WTC11 (cell line): Measurements from ENCODE around the gene TBC1D10B. TPM values are rescaled to one million over a fixed set of nuclear protein-coding genes. Genes with fewer than 3 reads are reported as not detected.

Experiments
- ATAC-seq: fragments of 200-7000 bp; cut with Tn5 transposase; 2 replicates; pipeline ENCODE4 v1.10.0; 2021; ENCODE audit warnings: mild to moderate bottlenecking, moderate library complexity
- CTCF ChIA-PET: fragments of 300-600 bp; sonication (Branson Sonifier 250); formaldehyde crosslinking; loops from one replicate; lab custom pipeline; 2021; ENCODE audit warnings: antibody characterized with exemption; lab: Charles Lee
- POLR2A ChIA-PET: fragments of 350-600 bp; sonication (Branson Sonifier 250); formaldehyde crosslinking; loops from one replicate; lab custom pipeline; 2021; ENCODE audit warnings: antibody characterized with exemption; lab: Charles Lee
- DNase-seq: peaks from one replicate; pipeline ENCODE4 v3.0.0; 2021; ENCODE audit warnings: low spot score
- H3K27ac Mint-ChIP-seq: 2 replicates; pipeline ENCODE4 v1.8.0; 2021; ENCODE audit warnings: mixed read lengths
- H3K27me3 Mint-ChIP-seq: 2 replicates; pipeline ENCODE4 v1.8.0; 2021; ENCODE audit warnings: low read depth, mild to moderate bottlenecking, moderate library complexity, mixed read lengths
- H3K36me3 Mint-ChIP-seq: 2 replicates; pipeline ENCODE4 v1.8.0; 2021; ENCODE audit warnings: mixed read lengths
- H3K4me1 Mint-ChIP-seq: 2 replicates; pipeline ENCODE4 v1.8.0; 2022; ENCODE audit warnings: mixed read lengths
- H3K4me3 Mint-ChIP-seq: 2 replicates; pipeline ENCODE4 v1.8.0; 2021; ENCODE audit warnings: mild to moderate bottlenecking, moderate library complexity, mixed read lengths
- H3K9me3 Mint-ChIP-seq: 2 replicates; pipeline ENCODE4 v1.8.0; 2021; ENCODE audit warnings: mixed read lengths
- AFF4 ChIP-seq: sonication (generic); formaldehyde crosslinking; IDR thresholded peaks from 2 replicates; pipeline ENCODE4 v1.8.1; 2023; ENCODE audit warnings: mild to moderate bottlenecking, missing genetic modification reagents, borderline replicate concordance
- AR ChIP-seq: fragments of 250-450 bp; sonication (Bioruptor Pico); IDR thresholded peaks from 2 replicates; pipeline ENCODE4 v1.9.0; 2021; ENCODE audit warnings: mild to moderate bottlenecking
- CDX4 ChIP-seq: fragments of 250-450 bp; sonication (Bioruptor Pico); IDR thresholded peaks from 2 replicates; pipeline ENCODE4 v1.9.0; 2021; ENCODE audit warnings: moderate library complexity, mild to moderate bottlenecking, inconsistent platforms, borderline replicate concordance
- CTCF ChIP-seq: fragments of 200-600 bp; IDR thresholded peaks from 2 replicates; pipeline ENCODE4 v1.8.0; 2022; ENCODE audit warnings: antibody characterized with exemption
- ELF4 ChIP-seq: sonication (generic); formaldehyde crosslinking; IDR thresholded peaks from 2 replicates; pipeline ENCODE4 v1.8.1; 2022; ENCODE audit warnings: low read depth, mild to moderate bottlenecking, moderate library complexity, missing genetic modification reagents
- GRHL2 ChIP-seq: fragments of 250-450 bp; sonication (Bioruptor Pico); IDR thresholded peaks from 2 replicates; pipeline ENCODE4 v1.8.0; 2022; ENCODE audit warnings: mild to moderate bottlenecking, moderate library complexity; ENCODE audit not compliant: insufficient replicate concordance, severe bottlenecking
- GTF2I ChIP-seq: fragments of 250-450 bp; sonication (Bioruptor Pico); conservative IDR thresholded peaks from 2 replicates; pipeline ENCODE4 v1.4.0; 2021; ENCODE audit warnings: mild to moderate bottlenecking
- JUN ChIP-seq: sonication (generic); formaldehyde crosslinking; IDR thresholded peaks from 2 replicates; pipeline ENCODE4 v1.8.0; 2023; ENCODE audit warnings: mild to moderate bottlenecking, missing genetic modification reagents
- KAT7 ChIP-seq: sonication (generic); formaldehyde crosslinking; IDR thresholded peaks from 2 replicates; pipeline ENCODE4 v1.8.1; 2023; ENCODE audit warnings: missing genetic modification reagents, mild to moderate bottlenecking, borderline replicate concordance
- MAX ChIP-seq: sonication (generic); formaldehyde crosslinking; IDR thresholded peaks from 2 replicates; pipeline ENCODE4 v1.8.0; 2022; ENCODE audit warnings: mild to moderate bottlenecking, missing genetic modification reagents
- MYBL2 ChIP-seq: sonication (generic); formaldehyde crosslinking; IDR thresholded peaks from 2 replicates; pipeline ENCODE4 v1.8.1; 2023; ENCODE audit warnings: mild to moderate bottlenecking, moderate library complexity, missing genetic modification reagents
- NFE2L1 ChIP-seq: sonication (generic); formaldehyde crosslinking; IDR thresholded peaks from 2 replicates; pipeline ENCODE4 v1.8.1; 2023; ENCODE audit warnings: missing genetic modification reagents
- NFYB ChIP-seq: sonication (generic); formaldehyde crosslinking; conservative IDR thresholded peaks from 2 replicates; pipeline ENCODE4 v1.8.0; 2022; ENCODE audit warnings: low read depth, missing genetic modification reagents
- NR3C1 ChIP-seq: sonication (generic); formaldehyde crosslinking; conservative IDR thresholded peaks from 2 replicates; pipeline ENCODE4 v1.8.1; 2023; ENCODE audit warnings: low read depth, mild to moderate bottlenecking, missing genetic modification reagents
- OVOL2 ChIP-seq: fragments of 250-450 bp; sonication (Bioruptor Pico); IDR thresholded peaks from 2 replicates; pipeline ENCODE4 v1.9.0; 2021; ENCODE audit warnings: mild to moderate bottlenecking, borderline replicate concordance
- RORB ChIP-seq: fragments of 250-450 bp; sonication (Bioruptor Pico); IDR thresholded peaks from 2 replicates; pipeline ENCODE4 v1.9.0; 2021; ENCODE audit warnings: mild to moderate bottlenecking
- ZBTB21 ChIP-seq: sonication (generic); formaldehyde crosslinking; IDR thresholded peaks from 2 replicates; pipeline ENCODE4 v1.8.1; 2023; ENCODE audit warnings: mild to moderate bottlenecking, missing genetic modification reagents, borderline replicate concordance
- ZBTB43 ChIP-seq: sonication (generic); formaldehyde crosslinking; IDR thresholded peaks from 2 replicates; pipeline ENCODE4 v1.8.1; 2023; ENCODE audit warnings: mild to moderate bottlenecking, missing genetic modification reagents
- ZNF423 ChIP-seq: fragments of 250-450 bp; sonication (Bioruptor Pico); IDR thresholded peaks from 2 replicates; pipeline ENCODE4 v2.1.2; 2022; ENCODE audit warnings: mild to moderate bottlenecking, moderate library complexity
- ZNF671 ChIP-seq: fragments of 250-450 bp; sonication (Bioruptor Pico); IDR thresholded peaks from 2 replicates; pipeline ENCODE4 v1.8.0; 2021; ENCODE audit warnings: mild to moderate bottlenecking
- total RNA-seq: library from RNA; stranded (reverse); gene quantifications from 3 replicates; pipeline ENCODE4 v1.2.3, GENCODE V29; 2021

Gene TBC1D10B
- total RNA-seq, 1 experiment from 2014 or later, result 40.5 TPM

GRCh38 chr16:30377812-30378235, 7.5 kb upstream of the TBC1D10B start (continued):
- TF ChIP-seq ZBTB43 (no peak), MYBL2 (CRISPR knock-in tag) (no peak), OVOL2 (CRISPR knock-in tag) (no peak)

GRCh38 chr16:30377050-30377811, 6.9 kb upstream of the TBC1D10B start:
- H3K4me1 Mint-ChIP-seq, result peaks cover 14% of the 10 kb centered on the region
- CTCF ChIA-PET, result interaction anchor here (0.6 to 1.8 kb wide), 3 partner anchors 32 to 233 kb away, joined by 3 to 6 read pairs (median 4); partner anchors contain the start of gene DCTPP1
- ATAC-seq, result no peak
- POLR2A ChIA-PET, result interaction anchor here (0.6 to 2.3 kb wide), 4 partner anchors 18 to 346 kb away, joined by 3 to 9 read pairs (median 4); partner anchors contain the start of genes TLCD3B and ZNF48
- peak overlapping the region; percentile 100 for H3K27ac Mint-ChIP-seq
- H3K9me3 Mint-ChIP-seq, result no peaks in the 10 kb centered on the region
- H3K4me3 Mint-ChIP-seq, result peak overlapping the region; percentile 96
- TF ChIP-seq GTF2I (CRISPR knock-in tag) (no peak), AR (no peak), ZBTB21 (CRISPR knock-in tag) (no peak), NR3C1 (CRISPR knock-in tag) (no peak), JUN (no peak), NFE2L1 (no peak), CTCF (no peak), CDX4 (CRISPR knock-in tag) (no peak), NFYB (CRISPR knock-in tag) (no peak), ELF4 (CRISPR knock-in tag) (no peak), MAX (no peak; the same call in 1 of the 2 replicates), ZNF423 (CRISPR knock-in tag) (no peak)
- peaks cover 3% of the 10 kb centered on the region; the same call in 1 of the 2 replicates for H3K27me3 Mint-ChIP-seq
- H3K36me3 Mint-ChIP-seq, result 0 out of 2 replicates have a peak, but pooled peaks cover 2% of the 10 kb centered on the region
- DNase-seq, result no peak

- no peak for DNase-seq
- Mint-ChIP-seq H3K4me3 (0 out of 2 replicates have a peak overlapping the region, but pooled peaks have one; percentile 96), H3K27ac (no peak overlapping the region), H3K36me3 (0 out of 2 replicates have a peak, but pooled peaks cover 2% of the 10 kb centered on the region), H3K9me3 (no peaks in the 10 kb centered on the region), H3K27me3 (peaks cover 3% of the 10 kb centered on the region; the same call in 1 of the 2 replicates), H3K4me1 (peaks cover 20% of the 10 kb centered on the region)
- TF ChIP-seq GRHL2 (CRISPR knock-in tag) (no peak), RORB (CRISPR knock-in tag) (no peak), ZNF671 (no peak), KAT7 (CRISPR knock-in tag) (no peak), AFF4 (CRISPR knock-in tag) (no peak)
- ChIA-PET POLR2A (interaction anchor here (2.3 kb wide), 1 partner anchor 19 kb away, joined by 9 read pairs; the partner anchor contains the start of gene ZNF48), CTCF (interaction anchor here (1.5 to 1.8 kb wide), 2 partner anchors 33 to 53 kb away, joined by 4 to 6 read pairs; partner anchors contain the start of gene DCTPP1)
- no peak for ATAC-seq
Measured at GRCh38 chr16:30376461-30376902, 6.2 kb upstream of the TBC1D10B start.
